Lower leg skin (tissue), 4 donors: ENCODE results near the gene G2E3. TPM values are rescaled to one million over a fixed set of nuclear protein-coding genes. Genes with fewer than 3 reads are reported as not detected.
A peak's percentile ranks its signal among the peaks of the same experiment; 100 is the strongest.
"Not testable (repeated sequence)": the region's sequence is repeated elsewhere in the genome, so short reads cannot be mapped to it uniquely, and the experiment has no call there.

Experiments used
- DNase-seq, 2 donors: peaks; one replicate each; pipeline ENCODE4 v3.0.0-alpha.2; 2019; ENCODE audit warnings: low spot score in 2 of 2
- H3K4me3 ChIP-seq: fragments of 200-600 bp; sonication (generic); 2 replicates; pipeline ENCODE4 v1.5.1; 2017; ENCODE audit warnings: mild to moderate bottlenecking, low read depth; ENCODE audit not compliant: poor library complexity, severe bottlenecking
- CTCF ChIP-seq, 3 donors: fragments of 450-650 bp; IDR thresholded peaks; one replicate each; pipeline ENCODE4 v1.5.1; 2016; ENCODE audit warnings: antibody characterized with exemption in 3 of 3, mild to moderate bottlenecking in 3 of 3, moderate library complexity in 2 of 3
- POLR2A ChIP-seq, 2 donors: fragments of 450-650 bp; IDR thresholded peaks; one replicate each; pipeline ENCODE4 v1.6.1; 2016 to 2017; ENCODE audit warnings: antibody characterized with exemption in 2 of 2, mild to moderate bottlenecking in 1 of 2, moderate library complexity in 1 of 2
- WGBS, 2 donors: methylation state at CpG; one replicate each; pipeline ENCODE4 v1.1.5; 2018; 5-methylcytosine and 5-hydroxymethylcytosine counted together
- intact Hi-C: fragments of 100-400 bp; cut with DNase I; formaldehyde crosslinking; loops from one replicate; pipeline ENCODE4 v1.15.0; 2023; ENCODE audit warnings: low total_unique reads
- total RNA-seq, 4 donors: library from RNA; depleted of rRNA; stranded (reverse); fragments of >200 nt; gene quantifications; one replicate each; pipeline ENCODE4 v1.1.0, GENCODE V29; 2016

The G2E3 gene
- total RNA-seq, 4 donors from 2014 or later = 8.0 to 13.0 (median 10.6) TPM

GRCh38 chr14:30621354-30621939, 62.5 kb downstream of the G2E3 start:
- peak in 1 of 2 donors; percentile 77 for DNase-seq
- intact Hi-C loops = no loop called here
- peak overlapping the region; percentile 59 for H3K4me3 ChIP-seq
- no peak for TF ChIP-seq CTCF (IDR thresholded peaks at IDR 0.05)
- TF ChIP-seq POLR2A (IDR thresholded peaks at IDR 0.05) = no peak
- WGBS, 2 donors = 7 to 18% methylated on average over 17 of the region's 17 CpGs

DNA sequence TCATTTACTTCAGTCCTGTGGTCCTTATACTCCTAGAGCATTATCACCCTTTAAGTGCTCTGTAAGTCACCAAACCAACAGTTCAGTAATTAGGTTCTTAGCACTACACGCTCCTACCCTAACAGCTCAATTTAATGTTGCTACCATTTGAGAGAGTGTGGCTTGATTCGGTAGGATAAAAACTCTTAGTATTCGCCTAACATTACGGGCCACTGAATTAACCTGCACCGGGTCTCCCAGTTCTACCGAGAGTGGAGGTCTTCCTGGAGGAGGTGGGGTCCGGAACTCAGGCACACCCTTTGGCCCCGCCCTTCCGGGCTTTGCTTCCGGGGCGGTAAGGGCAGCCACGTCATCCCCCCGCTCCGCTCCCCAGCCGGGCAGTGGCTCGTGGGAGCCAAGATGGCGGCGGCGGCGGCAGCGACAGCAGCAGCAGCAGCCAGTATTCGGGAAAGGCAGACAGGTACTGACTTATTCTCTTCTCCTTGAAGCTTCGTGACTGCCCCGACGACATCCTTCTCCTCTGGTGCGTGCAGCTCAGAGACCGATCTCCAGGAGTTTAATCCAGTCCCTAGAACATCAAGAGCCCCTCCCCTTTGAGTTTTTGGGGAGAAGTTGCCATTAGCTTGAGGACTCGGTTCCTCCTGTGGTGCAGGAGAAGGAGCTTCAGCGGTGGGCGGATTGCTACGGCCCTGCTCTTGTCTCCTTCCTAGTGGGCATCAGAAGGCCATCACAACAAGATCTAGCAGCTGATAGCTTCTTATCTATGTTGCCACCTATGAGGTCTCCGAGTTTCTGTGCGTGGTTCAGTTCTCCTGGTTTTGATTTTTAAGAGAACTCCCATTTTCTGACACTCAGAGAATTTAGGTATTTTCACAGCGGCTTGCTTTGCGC, 63.2 kb downstream of the G2E3 start, which contains the start of gene SCFD1:
Gene SCFD1, plus strand, starts transcription at position 380 of the 891 bp plus-strand sequence. Its CDS starts 20 bp downstream, at position 400.
- peak; percentile 92 to 99 for DNase-seq
- TF ChIP-seq POLR2A (IDR thresholded peaks at IDR 0.05) (peak in 1 of 2 donors; percentile 78), CTCF (IDR thresholded peaks at IDR 0.05) (no peak)
- H3K4me3 ChIP-seq = peak within 1 kb of the TSS; percentile 59
- 0% methylated on average over 27 to 28 of the region's 35 CpGs for WGBS, 2 donors
- intact Hi-C loops = no loop called here

GRCh38 chr14:30623412-30624131, 64.6 kb downstream of the G2E3 start:
- DNase-seq = no peak
- intact Hi-C loops = no loop called here
- H3K4me3 ChIP-seq = no peak overlapping the region
- 68 to 69% methylated on average over 7 of the region's 7 CpGs for WGBS, 2 donors
- TF ChIP-seq POLR2A (IDR thresholded peaks at IDR 0.05) (no peak), CTCF (IDR thresholded peaks at IDR 0.05) (no peak)

DNA sequence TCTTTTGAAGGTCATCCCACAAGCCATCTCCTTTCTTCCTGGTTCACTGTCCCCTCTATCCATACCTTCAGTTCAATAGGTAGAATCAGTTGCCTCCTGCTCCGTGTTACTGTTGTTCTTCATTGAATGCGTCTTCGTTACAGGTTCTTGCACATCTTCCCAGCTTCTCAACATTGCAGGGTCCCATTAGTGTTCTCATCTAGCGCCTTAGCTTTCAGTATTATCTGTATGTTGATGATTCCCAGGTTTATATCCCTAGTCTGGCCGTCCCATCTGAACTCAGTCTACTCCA, 65.1 kb downstream of the G2E3 start:
- no peak overlapping the region for H3K4me3 ChIP-seq
- WGBS, 2 donors = 92 to 95% methylated on average over 5 of the region's 5 CpGs
- no peak for DNase-seq
- intact Hi-C loops = no loop called here
- TF ChIP-seq CTCF (IDR thresholded peaks at IDR 0.05) (no peak), POLR2A (IDR thresholded peaks at IDR 0.05) (no peak)

GRCh38 chr14:30625533-30625932, 66.6 kb downstream of the G2E3 start:
- 95 to 98% methylated on average over 3 of the region's 3 CpGs for WGBS, 2 donors
- no peak overlapping the region for H3K4me3 ChIP-seq
- no peak for TF ChIP-seq CTCF (IDR thresholded peaks at IDR 0.05)
- TF ChIP-seq POLR2A (IDR thresholded peaks at IDR 0.05) = no peak
- intact Hi-C loops = no loop called here
- no peak for DNase-seq

- 90 to 96% methylated on average over 8 of the region's 8 CpGs for WGBS, 2 donors
These were observed 70.5 kb downstream of the G2E3 start for GRCh38 chr14:30629432-30629831.

More at GRCh38 chr14:30629432-30629831, 70.5 kb downstream of the G2E3 start:
- H3K4me3 ChIP-seq, intact Hi-C loops, DNase-seq: not testable (repeated sequence)
